ENCODE measurements around the gene ATG13. TPM values are rescaled to one million over a fixed set of nuclear protein-coding genes. Genes with fewer than 3 reads are reported as not detected.
A peak's percentile ranks its signal among the peaks of the same experiment; 100 is the strongest.

ATG13 gene
- total RNA-seq, 5 donors from 2014 or later (not counting 1 experiment from before 2014, with no cell fraction given) = 91.8 to 115 (median 102) TPM

- CTCF ChIA-PET = interaction anchor here (0.5 to 0.7 kb wide), 2 partner anchors 496 to 1455 kb away, joined by 3 read pairs; no protein-coding TSS in a partner anchor
- POLR2A ChIA-PET = interaction anchor here in 1 of 2 donors (0.6 kb wide), 1 partner anchor 58 kb away, joined by 3 read pairs; no protein-coding TSS in a partner anchor
- H3K4me3 ChIP-seq (ENCODE audit: control insufficient read depth in 1 of 2, extremely low read depth in 1 of 2, low read length in 1 of 2) = no peak overlapping the region
- H3K27me3 ChIP-seq (replicated peaks in 1 of 2; ENCODE audit: control insufficient read depth in 2 of 2, extremely low read depth in 1 of 2, insufficient read depth in 2 of 2, low read length in 1 of 2) = no peaks in the 10 kb centered on the region
- no peaks in the 10 kb centered on the region for H3K9me3 Mint-ChIP-seq
- no peak overlapping the region for H3K27ac Mint-ChIP-seq
- H3K27ac ChIP-seq (ENCODE audit: low read length) = no peak overlapping the region
- no peaks in the 10 kb centered on the region for H3K36me3 Mint-ChIP-seq
- DNase-seq (no peak), ATAC-seq (replicated peaks in 1 of 4) (no peak)
- no peaks in the 10 kb centered on the region for H3K9me3 ChIP-seq
- WGBS (ENCODE audit: insufficient coverage) = 98% methylated on average over 6 of the region's 7 CpGs
- peak overlapping the region; percentile 92 to 99 (median 94) for H3K4me3 Mint-ChIP-seq
- peaks cover 0 to 6% of the 10 kb centered on the region in 2 donors for H3K36me3 ChIP-seq (ENCODE audit: control insufficient read depth in 2 of 2, extremely low read depth in 1 of 2, insufficient read depth in 1 of 2, low read length in 1 of 2)
- peaks cover 14 to 31% of the 10 kb centered on the region in 2 experiments for H3K4me1 ChIP-seq (ENCODE audit: control insufficient read depth in 1 of 2, extremely low read depth in 1 of 2, insufficient read depth in 2 of 2, low read length in 2 of 2)
- H3K4me1 Mint-ChIP-seq = peaks cover 38 to 45% (median 41%) of the 10 kb centered on the region in 3 donors
- no peaks in the 10 kb centered on the region for H3K27me3 Mint-ChIP-seq
These were observed 1.6 kb upstream of the ATG13 start for GRCh38 chr11:46615756-46616155.

GRCh38 chr11:46616551-46617133 is 711 bp upstream of the ATG13 start:
- Histone ChIP-seq H3K27me3 (replicated peaks in 1 of 2; ENCODE audit: control insufficient read depth in 2 of 2, extremely low read depth in 1 of 2, insufficient read depth in 2 of 2, low read length in 1 of 2) (no peaks in the 10 kb centered on the region), H3K4me3 (ENCODE audit: control insufficient read depth in 1 of 2, extremely low read depth in 1 of 2, low read length in 1 of 2) (peak overlapping the region; percentile 85 to 99), H3K4me1 (ENCODE audit: control insufficient read depth in 1 of 2, extremely low read depth in 1 of 2, insufficient read depth in 2 of 2, low read length in 2 of 2) (peaks cover 14 to 31% of the 10 kb centered on the region in 2 experiments), H3K9me3 (no peaks in the 10 kb centered on the region), H3K27ac (ENCODE audit: low read length) (peak overlapping the region; percentile 98), H3K36me3 (ENCODE audit: control insufficient read depth in 2 of 2, extremely low read depth in 1 of 2, insufficient read depth in 1 of 2, low read length in 1 of 2) (peaks cover 0 to 10% of the 10 kb centered on the region in 2 donors)
- Mint-ChIP-seq H3K27me3 (no peaks in the 10 kb centered on the region), H3K4me1 (peaks cover 45 to 50% (median 46%) of the 10 kb centered on the region in 3 donors), H3K9me3 (no peaks in the 10 kb centered on the region), H3K36me3 (peaks cover 5% of the 10 kb centered on the region), H3K27ac (peak overlapping the region; percentile 86 to 100), H3K4me3 (peak overlapping the region; percentile 92 to 99 (median 94))
- ChIA-PET POLR2A (interaction anchor here (0.6 to 1.3 kb wide), 6 partner anchors 21 to 1242 kb away, joined by 3 to 10 read pairs (median 4); no protein-coding TSS in a partner anchor), CTCF (interaction anchor here (0.7 to 2.3 kb wide), 4 partner anchors 23 to 309 kb away, joined by 3 to 16 read pairs (median 3); partner anchors contain the start of gene AMBRA1 (in 1 of the 2))
- 0% methylated on average over 11 of the region's 15 CpGs for WGBS (ENCODE audit: insufficient coverage)
- ATAC-seq (replicated peaks in 1 of 4) (peak in 1 of 4 experiments; percentile 1), DNase-seq (peak in 1 of 35 experiments; percentile 44)

DNA sequence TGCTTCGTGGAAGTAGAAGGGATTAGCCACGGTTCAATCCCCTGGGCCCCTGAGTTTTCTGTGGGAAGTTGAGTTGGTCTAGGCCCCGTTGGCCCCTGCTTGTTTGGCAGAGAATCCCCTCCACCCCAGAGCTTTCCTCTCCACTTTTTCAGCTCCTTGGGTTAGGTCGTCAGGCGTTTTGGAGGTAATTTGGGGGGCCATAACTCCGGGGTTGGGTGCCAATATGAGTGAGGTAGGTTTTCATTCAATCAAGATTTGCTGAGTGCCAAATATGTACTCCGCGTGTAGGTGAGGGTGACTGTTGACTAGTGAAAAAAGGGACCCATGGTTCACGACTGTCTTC is 590 bp downstream of the ATG13 start:
- peaks cover 48 to 56% (median 48%) of the 10 kb centered on the region in 3 donors for H3K4me1 Mint-ChIP-seq
- H3K27me3 ChIP-seq (replicated peaks in 1 of 2; ENCODE audit: control insufficient read depth in 2 of 2, extremely low read depth in 1 of 2, insufficient read depth in 2 of 2, low read length in 1 of 2) = no peaks in the 10 kb centered on the region
- H3K27me3 Mint-ChIP-seq = no peaks in the 10 kb centered on the region
- peaks cover 14 to 31% of the 10 kb centered on the region in 2 experiments for H3K4me1 ChIP-seq (ENCODE audit: control insufficient read depth in 1 of 2, extremely low read depth in 1 of 2, insufficient read depth in 2 of 2, low read length in 2 of 2)
- H3K27ac Mint-ChIP-seq = peak overlapping the region; percentile 100
- peak overlapping the region; percentile 92 to 99 (median 94) for H3K4me3 Mint-ChIP-seq
- peak overlapping the region; percentile 85 to 99 for H3K4me3 ChIP-seq (ENCODE audit: control insufficient read depth in 1 of 2, extremely low read depth in 1 of 2, low read length in 1 of 2)
- H3K9me3 Mint-ChIP-seq = no peaks in the 10 kb centered on the region
- CTCF ChIA-PET = interaction anchor here (0.6 to 2.5 kb wide), 12 partner anchors 12 to 600 kb away, joined by 3 to 32 read pairs (median 4); partner anchors contain the start of gene AMBRA1 (in 1 of the 2)
- peak overlapping the region; percentile 98 for H3K27ac ChIP-seq (ENCODE audit: low read length)
- POLR2A ChIA-PET = interaction anchor here (0.6 to 1.3 kb wide), 8 partner anchors 13 to 1017 kb away, joined by 3 to 6 read pairs (median 3); partner anchors contain the start of gene AMBRA1 (in 1 of the 2)
- WGBS (ENCODE audit: insufficient coverage) = no CpG with 5 or more reads among the region's 9 CpGs
- H3K9me3 ChIP-seq = no peaks in the 10 kb centered on the region
- H3K36me3 ChIP-seq (ENCODE audit: control insufficient read depth in 2 of 2, extremely low read depth in 1 of 2, insufficient read depth in 1 of 2, low read length in 1 of 2) = peaks cover 0 to 16% of the 10 kb centered on the region in 2 donors
- ATAC-seq (replicated peaks in 1 of 4) = no peak
- peaks cover 13% of the 10 kb centered on the region for H3K36me3 Mint-ChIP-seq
- no peak for DNase-seq

DNA sequence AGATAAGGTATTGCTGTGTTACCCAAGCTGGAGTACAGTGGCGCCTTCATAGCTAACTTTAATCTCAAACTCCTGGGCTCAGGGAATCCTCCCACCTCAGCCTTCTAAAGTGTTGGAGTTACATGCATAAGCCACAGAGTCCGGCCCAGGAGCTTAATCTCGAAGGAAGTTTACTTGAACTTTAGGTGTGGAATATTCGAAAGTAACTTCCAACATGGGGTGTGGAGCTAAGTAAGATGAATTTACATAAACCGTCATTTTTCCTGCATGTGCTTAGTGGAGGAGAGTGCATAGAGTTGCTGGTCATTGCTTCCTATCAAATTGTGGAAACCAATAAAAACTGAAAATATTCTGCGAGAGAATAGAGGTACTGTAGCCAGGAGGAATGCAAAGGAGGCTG is 1.5 kb downstream of the ATG13 start:
- no peak for DNase-seq
- ChIA-PET POLR2A (interaction anchor here (0.6 to 1.3 kb wide), 8 partner anchors 14 to 253 kb away, joined by 3 to 6 read pairs (median 3); partner anchors contain the start of gene AMBRA1 (in 1 of the 2)), CTCF (interaction anchor here (0.6 to 2.5 kb wide), 15 partner anchors 11 to 601 kb away, joined by 3 to 32 read pairs (median 4); partner anchors contain the start of gene AMBRA1 (in 1 of the 2))
- H3K36me3 ChIP-seq (ENCODE audit: control insufficient read depth in 2 of 2, extremely low read depth in 1 of 2, insufficient read depth in 1 of 2, low read length in 1 of 2) = peaks cover 0 to 18% of the 10 kb centered on the region in 2 donors
- no peak overlapping the region for H3K27ac Mint-ChIP-seq
- H3K4me3 ChIP-seq (ENCODE audit: control insufficient read depth in 1 of 2, extremely low read depth in 1 of 2, low read length in 1 of 2) = no peak overlapping the region
- WGBS (ENCODE audit: insufficient coverage) = 90% methylated on average over 4 of the region's 6 CpGs
- no peak for ATAC-seq (replicated peaks in 1 of 4)
- H3K4me3 Mint-ChIP-seq = peak overlapping the region; percentile 47 to 92 (median 58)
- H3K4me1 Mint-ChIP-seq = peaks cover 48 to 54% (median 48%) of the 10 kb centered on the region in 3 donors
- peaks cover 14 to 31% of the 10 kb centered on the region in 2 experiments for H3K4me1 ChIP-seq (ENCODE audit: control insufficient read depth in 1 of 2, extremely low read depth in 1 of 2, insufficient read depth in 2 of 2, low read length in 2 of 2)
- no peaks in the 10 kb centered on the region for H3K9me3 ChIP-seq
- H3K36me3 Mint-ChIP-seq = peaks cover 13% of the 10 kb centered on the region
- H3K27me3 Mint-ChIP-seq = no peaks in the 10 kb centered on the region
- H3K27ac ChIP-seq (ENCODE audit: low read length) = no peak overlapping the region
- H3K27me3 ChIP-seq (replicated peaks in 1 of 2; ENCODE audit: control insufficient read depth in 2 of 2, extremely low read depth in 1 of 2, insufficient read depth in 2 of 2, low read length in 1 of 2) = no peaks in the 10 kb centered on the region
- H3K9me3 Mint-ChIP-seq = no peaks in the 10 kb centered on the region

- Mint-ChIP-seq H3K36me3 (peaks cover 39% of the 10 kb centered on the region), H3K27ac (no peak overlapping the region), H3K4me1 (peaks cover 28 to 37% (median 30%) of the 10 kb centered on the region in 3 donors), H3K9me3 (no peaks in the 10 kb centered on the region), H3K4me3 (no peak overlapping the region), H3K27me3 (no peaks in the 10 kb centered on the region)
- POLR2A ChIA-PET = interaction anchor here in 1 of 2 donors (0.5 to 0.7 kb wide), 2 partner anchors 8 to 23 kb away, joined by 3 to 6 read pairs; partner anchors contain the start of gene ATG13
- Histone ChIP-seq H3K27me3 (replicated peaks in 1 of 2; ENCODE audit: control insufficient read depth in 2 of 2, extremely low read depth in 1 of 2, insufficient read depth in 2 of 2, low read length in 1 of 2) (no peaks in the 10 kb centered on the region), H3K36me3 (ENCODE audit: control insufficient read depth in 2 of 2, extremely low read depth in 1 of 2, insufficient read depth in 1 of 2, low read length in 1 of 2) (peaks cover 8 to 53% of the 10 kb centered on the region in 2 donors), H3K27ac (ENCODE audit: low read length) (no peak overlapping the region), H3K4me3 (ENCODE audit: control insufficient read depth in 1 of 2, extremely low read depth in 1 of 2, low read length in 1 of 2) (no peak overlapping the region), H3K4me1 (ENCODE audit: control insufficient read depth in 1 of 2, extremely low read depth in 1 of 2, insufficient read depth in 2 of 2, low read length in 2 of 2) (peaks cover 0 to 5% of the 10 kb centered on the region in 2 experiments), H3K9me3 (no peaks in the 10 kb centered on the region)
- DNase-seq = no peak
- no peak for ATAC-seq (replicated peaks in 1 of 4)
- 91% methylated on average over 1 of the region's 3 CpGs for WGBS (ENCODE audit: insufficient coverage)
- CTCF ChIA-PET = interaction anchor here (0.6 to 0.7 kb wide), 2 partner anchors 135 to 137 kb away, joined by 3 to 6 read pairs; no protein-coding TSS in a partner anchor
These were observed 8.1 kb downstream of the ATG13 start for GRCh38 chr11:46625406-46625805.

GRCh38 chr11:46628961-46629360 is 11.6 kb downstream of the ATG13 start:
- H3K36me3 ChIP-seq (ENCODE audit: control insufficient read depth in 2 of 2, extremely low read depth in 1 of 2, insufficient read depth in 1 of 2, low read length in 1 of 2) = peaks cover 7 to 58% of the 10 kb centered on the region in 2 donors
- peaks cover 18 to 28% (median 27%) of the 10 kb centered on the region in 3 donors for H3K4me1 Mint-ChIP-seq
- no peak overlapping the region for H3K27ac Mint-ChIP-seq

More at GRCh38 chr11:46628961-46629360, 11.6 kb downstream of the ATG13 start:
- Histone ChIP-seq H3K9me3 (no peaks in the 10 kb centered on the region), H3K27me3 (replicated peaks in 1 of 2; ENCODE audit: control insufficient read depth in 2 of 2, extremely low read depth in 1 of 2, insufficient read depth in 2 of 2, low read length in 1 of 2) (no peaks in the 10 kb centered on the region), H3K27ac (ENCODE audit: low read length) (no peak overlapping the region), H3K4me1 (ENCODE audit: control insufficient read depth in 1 of 2, extremely low read depth in 1 of 2, insufficient read depth in 2 of 2, low read length in 2 of 2) (peaks cover 0 to 3% of the 10 kb centered on the region in 2 experiments), H3K4me3 (ENCODE audit: control insufficient read depth in 1 of 2, extremely low read depth in 1 of 2, low read length in 1 of 2) (no peak overlapping the region)
- H3K36me3 Mint-ChIP-seq = peaks cover 43% of the 10 kb centered on the region
- H3K27me3 Mint-ChIP-seq = no peaks in the 10 kb centered on the region
- H3K4me3 Mint-ChIP-seq = no peak overlapping the region
- no peak for DNase-seq
- H3K9me3 Mint-ChIP-seq = no peaks in the 10 kb centered on the region
- ATAC-seq (replicated peaks in 1 of 4) = no peak
- CTCF ChIA-PET = interaction anchor here in 1 of 2 donors (0.7 kb wide), 1 partner anchor 773 kb away, joined by 4 read pairs; no protein-coding TSS in a partner anchor
- POLR2A ChIA-PET = interaction anchor here in 1 of 2 donors (0.6 kb wide), 1 partner anchor 68 kb away, joined by 3 read pairs; no protein-coding TSS in a partner anchor
- WGBS (ENCODE audit: insufficient coverage) = 100% methylated on average over 1 of the region's 6 CpGs
